Measurements from ENCODE around the gene RIPPLY1. TPM values are rescaled to one million over a fixed set of nuclear protein-coding genes. Genes with fewer than 3 reads are reported as not detected.

Gene RIPPLY1
- total RNA-seq, 5 donors from 2014 or later (not counting 1 experiment from before 2014, with no cell fraction given): not detected

DNA sequence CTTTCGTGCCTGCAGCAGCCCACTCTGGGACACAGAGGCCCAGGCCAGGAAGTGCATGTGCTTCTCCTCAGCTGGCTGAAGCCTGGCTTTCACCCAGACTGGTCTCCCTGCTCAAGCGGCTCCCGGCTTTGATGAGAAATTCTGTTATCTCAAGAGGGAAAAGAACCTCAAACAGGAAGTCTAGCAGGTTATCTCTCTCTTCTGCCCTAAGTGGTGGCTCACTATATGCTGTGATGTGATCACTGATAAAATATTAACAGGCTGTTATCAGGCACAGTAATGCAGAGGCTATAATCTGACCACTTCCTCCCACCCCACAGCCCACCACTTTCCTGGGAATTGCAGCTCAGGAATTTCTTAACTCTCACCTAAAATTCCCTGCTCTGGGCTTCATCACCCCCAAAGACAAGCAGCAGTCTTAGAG is 30.4 kb upstream of the RIPPLY1 start:
- H3K4me3 Mint-ChIP-seq: no peak overlapping the region
- H3K9me3 Mint-ChIP-seq: no peaks in the 10 kb centered on the region
- H3K27ac Mint-ChIP-seq: peak overlapping the region in 1 of 2 donors; percentile 23
- WGBS (ENCODE audit: insufficient coverage): no CpG with 5 or more reads among the region's 3 CpGs
- DNase-seq: no peak
- Histone ChIP-seq H3K27me3 (replicated peaks in 1 of 2; ENCODE audit: control insufficient read depth in 2 of 2, extremely low read depth in 1 of 2, insufficient read depth in 2 of 2, low read length in 1 of 2) (peaks cover 0 to 2% of the 10 kb centered on the region in 2 experiments), H3K4me3 (ENCODE audit: control insufficient read depth in 1 of 2, extremely low read depth in 1 of 2, low read length in 1 of 2) (no peak overlapping the region), H3K27ac (ENCODE audit: low read length) (no peak overlapping the region), H3K4me1 (ENCODE audit: control insufficient read depth in 1 of 2, extremely low read depth in 1 of 2, insufficient read depth in 2 of 2, low read length in 2 of 2) (peaks cover 0 to 9% of the 10 kb centered on the region in 2 experiments), H3K36me3 (ENCODE audit: control insufficient read depth in 2 of 2, extremely low read depth in 1 of 2, insufficient read depth in 1 of 2, low read length in 1 of 2) (no peaks in the 10 kb centered on the region), H3K9me3 (no peaks in the 10 kb centered on the region)
- no peaks in the 10 kb centered on the region for H3K36me3 Mint-ChIP-seq
- H3K27me3 Mint-ChIP-seq: peaks cover 0 to 4% of the 10 kb centered on the region in 2 donors
- CTCF ChIA-PET: interaction anchor here in 1 of 2 donors (0.7 to 0.8 kb wide), 2 partner anchors 39 to 1620 kb away, joined by 3 to 9 read pairs; no protein-coding TSS in a partner anchor
- POLR2A ChIA-PET: no interaction called here
- H3K4me1 Mint-ChIP-seq: peaks cover 0 to 16% (median 8%) of the 10 kb centered on the region in 3 donors
- ATAC-seq (replicated peaks in 1 of 4): peak in 2 of 4 experiments; percentile 17 to 34

DNA sequence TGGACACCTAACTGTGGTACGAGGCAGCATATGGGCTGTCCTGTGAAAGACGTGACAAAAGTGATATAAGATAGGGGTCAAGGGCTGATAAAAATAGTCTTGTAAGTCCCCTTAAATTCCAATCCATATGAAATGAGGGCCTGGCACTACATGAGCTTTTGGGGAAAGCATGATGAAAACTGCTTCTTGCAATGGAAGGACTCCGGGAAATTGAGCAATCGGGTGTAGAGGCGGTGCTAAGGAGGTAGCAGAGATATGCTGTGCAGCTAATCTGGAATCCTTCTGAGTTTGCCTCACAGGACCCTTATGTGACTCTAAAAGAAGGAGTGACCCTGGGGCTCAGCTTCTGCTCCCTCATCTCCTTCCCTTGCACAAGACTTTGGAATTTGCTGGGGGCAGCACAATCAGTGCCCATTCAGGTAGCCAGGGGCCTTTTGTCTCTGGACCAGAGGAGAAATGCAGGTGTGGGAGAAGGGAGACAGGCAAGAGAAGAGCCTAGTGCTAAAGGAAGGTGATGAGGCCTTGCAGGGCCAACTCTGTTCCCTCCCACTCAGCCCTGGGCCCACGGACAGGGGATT is 29.9 kb upstream of the RIPPLY1 start:
- no CpG with 5 or more reads among the region's 6 CpGs for WGBS (ENCODE audit: insufficient coverage)
- Histone ChIP-seq H3K4me3 (ENCODE audit: control insufficient read depth in 1 of 2, extremely low read depth in 1 of 2, low read length in 1 of 2) (no peak overlapping the region), H3K27me3 (replicated peaks in 1 of 2; ENCODE audit: control insufficient read depth in 2 of 2, extremely low read depth in 1 of 2, insufficient read depth in 2 of 2, low read length in 1 of 2) (peaks cover 0 to 2% of the 10 kb centered on the region in 2 experiments), H3K9me3 (no peaks in the 10 kb centered on the region), H3K27ac (ENCODE audit: low read length) (no peak overlapping the region), H3K4me1 (ENCODE audit: control insufficient read depth in 1 of 2, extremely low read depth in 1 of 2, insufficient read depth in 2 of 2, low read length in 2 of 2) (peaks cover 0 to 9% of the 10 kb centered on the region in 2 experiments), H3K36me3 (ENCODE audit: control insufficient read depth in 2 of 2, extremely low read depth in 1 of 2, insufficient read depth in 1 of 2, low read length in 1 of 2) (no peaks in the 10 kb centered on the region)
- ChIA-PET CTCF (interaction anchor here in 1 of 2 donors (0.6 kb wide), 1 partner anchor 30 kb away, joined by 3 read pairs; the partner anchor contains the start of gene RIPPLY1), POLR2A (no interaction called here)
- Mint-ChIP-seq H3K36me3 (no peaks in the 10 kb centered on the region), H3K4me1 (peaks cover 0 to 16% (median 8%) of the 10 kb centered on the region in 3 donors), H3K9me3 (no peaks in the 10 kb centered on the region), H3K27ac (peak overlapping the region in 1 of 2 donors; percentile 23), H3K4me3 (no peak overlapping the region), H3K27me3 (peaks cover 0 to 4% of the 10 kb centered on the region in 2 donors)
- ATAC-seq (replicated peaks in 1 of 4) (peak in 1 of 4 experiments; percentile 24), DNase-seq (no peak)

DNA sequence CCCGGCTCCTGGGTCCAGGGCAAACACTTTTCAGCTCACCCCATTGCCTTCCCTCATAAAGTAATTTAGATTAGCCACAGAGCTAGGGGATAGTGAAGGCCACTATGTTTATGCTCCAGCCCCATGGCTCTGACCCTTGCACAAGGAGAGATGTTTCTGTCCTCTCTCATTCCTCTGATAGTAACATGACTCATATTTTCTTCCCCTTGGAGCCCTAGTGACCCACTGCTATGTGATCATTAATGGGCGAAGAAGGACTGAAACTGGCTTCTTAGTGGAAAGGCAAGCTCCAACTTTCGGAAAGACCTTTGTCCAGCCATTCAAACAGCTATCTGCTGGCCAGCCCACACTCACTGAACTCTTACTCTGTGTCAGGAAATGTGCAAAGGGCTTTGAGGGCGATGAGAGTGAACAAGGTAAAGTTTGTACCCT is 29.4 kb upstream of the RIPPLY1 start:
- DNase-seq (no peak), ATAC-seq (replicated peaks in 1 of 4) (no peak)
- Histone ChIP-seq H3K36me3 (ENCODE audit: control insufficient read depth in 2 of 2, extremely low read depth in 1 of 2, insufficient read depth in 1 of 2, low read length in 1 of 2) (no peaks in the 10 kb centered on the region), H3K27ac (ENCODE audit: low read length) (no peak overlapping the region), H3K9me3 (no peaks in the 10 kb centered on the region), H3K4me1 (ENCODE audit: control insufficient read depth in 1 of 2, extremely low read depth in 1 of 2, insufficient read depth in 2 of 2, low read length in 2 of 2) (peaks cover 0 to 9% of the 10 kb centered on the region in 2 experiments), H3K4me3 (ENCODE audit: control insufficient read depth in 1 of 2, extremely low read depth in 1 of 2, low read length in 1 of 2) (no peak overlapping the region), H3K27me3 (replicated peaks in 1 of 2; ENCODE audit: control insufficient read depth in 2 of 2, extremely low read depth in 1 of 2, insufficient read depth in 2 of 2, low read length in 1 of 2) (no peaks in the 10 kb centered on the region)
- ChIA-PET CTCF (interaction anchor here in 1 of 2 donors (0.6 kb wide), 1 partner anchor 30 kb away, joined by 3 read pairs; the partner anchor contains the start of gene RIPPLY1), POLR2A (no interaction called here)
- Mint-ChIP-seq H3K36me3 (no peaks in the 10 kb centered on the region), H3K27me3 (peaks cover 0 to 4% of the 10 kb centered on the region in 2 donors), H3K9me3 (no peaks in the 10 kb centered on the region), H3K27ac (no peak overlapping the region), H3K4me3 (no peak overlapping the region), H3K4me1 (peaks cover 0 to 16% (median 8%) of the 10 kb centered on the region in 3 donors)
- no CpG with 5 or more reads among the region's 4 CpGs for WGBS (ENCODE audit: insufficient coverage)

DNA sequence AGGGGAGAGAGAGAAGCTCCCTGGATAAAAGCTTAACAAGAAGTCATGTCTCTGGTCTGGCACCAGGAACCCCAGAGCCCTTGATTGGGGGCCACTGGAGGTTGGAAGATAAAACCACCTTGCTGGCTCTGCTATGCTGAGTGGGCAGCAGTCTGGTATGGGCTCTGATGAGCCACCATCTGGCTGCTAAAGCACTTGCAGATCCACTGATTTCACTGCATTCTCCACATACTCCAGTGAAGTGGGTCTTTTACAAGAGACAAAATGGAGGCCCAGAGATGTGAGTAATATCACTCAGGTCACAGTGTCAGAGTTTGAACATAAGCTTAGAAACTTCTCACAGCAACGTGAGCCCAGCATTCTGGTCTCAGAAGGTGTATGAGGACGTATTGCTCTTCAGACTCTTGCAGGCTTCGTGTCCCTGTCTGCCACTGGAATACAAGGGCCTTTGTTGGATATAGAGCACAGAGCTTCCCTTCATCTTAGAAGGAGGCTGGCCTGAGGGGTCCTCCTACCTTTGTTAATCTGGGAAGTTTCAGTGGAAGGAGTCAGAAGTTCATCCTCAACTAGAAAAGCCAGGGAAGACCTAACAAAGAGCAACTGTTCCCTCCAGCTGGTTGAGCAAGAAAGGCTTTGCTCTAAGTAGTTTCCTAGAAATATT is 28.8 kb upstream of the RIPPLY1 start:
- H3K27me3 ChIP-seq (replicated peaks in 1 of 2; ENCODE audit: control insufficient read depth in 2 of 2, extremely low read depth in 1 of 2, insufficient read depth in 2 of 2, low read length in 1 of 2): no peaks in the 10 kb centered on the region
- H3K27me3 Mint-ChIP-seq: peaks cover 0 to 4% of the 10 kb centered on the region in 2 donors
- H3K4me1 Mint-ChIP-seq: peaks cover 0 to 16% (median 8%) of the 10 kb centered on the region in 3 donors
- no peak overlapping the region for H3K27ac ChIP-seq (ENCODE audit: low read length)
- no peak for ATAC-seq (replicated peaks in 1 of 4)
- no peaks in the 10 kb centered on the region for H3K9me3 ChIP-seq
- ChIA-PET POLR2A (no interaction called here), CTCF (no interaction called here)
- no peaks in the 10 kb centered on the region for H3K9me3 Mint-ChIP-seq
- no peak overlapping the region for H3K4me3 Mint-ChIP-seq
- H3K36me3 Mint-ChIP-seq: no peaks in the 10 kb centered on the region
- DNase-seq: no peak
- H3K36me3 ChIP-seq (ENCODE audit: control insufficient read depth in 2 of 2, extremely low read depth in 1 of 2, insufficient read depth in 1 of 2, low read length in 1 of 2): no peaks in the 10 kb centered on the region
- H3K27ac Mint-ChIP-seq: no peak overlapping the region
- H3K4me1 ChIP-seq (ENCODE audit: control insufficient read depth in 1 of 2, extremely low read depth in 1 of 2, insufficient read depth in 2 of 2, low read length in 2 of 2): peaks cover 0 to 9% of the 10 kb centered on the region in 2 experiments
- 100% methylated on average over 1 of the region's 3 CpGs for WGBS (ENCODE audit: insufficient coverage)
- H3K4me3 ChIP-seq (ENCODE audit: control insufficient read depth in 1 of 2, extremely low read depth in 1 of 2, low read length in 1 of 2): no peak overlapping the region

DNA sequence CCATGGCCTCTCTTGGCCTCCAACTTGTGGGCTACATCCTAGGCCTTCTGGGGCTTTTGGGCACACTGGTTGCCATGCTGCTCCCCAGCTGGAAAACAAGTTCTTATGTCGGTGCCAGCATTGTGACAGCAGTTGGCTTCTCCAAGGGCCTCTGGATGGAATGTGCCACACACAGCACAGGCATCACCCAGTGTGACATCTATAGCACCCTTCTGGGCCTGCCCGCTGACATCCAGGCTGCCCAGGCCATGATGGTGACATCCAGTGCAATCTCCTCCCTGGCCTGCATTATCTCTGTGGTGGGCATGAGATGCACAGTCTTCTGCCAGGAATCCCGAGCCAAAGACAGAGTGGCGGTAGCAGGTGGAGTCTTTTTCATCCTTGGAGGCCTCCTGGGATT is 25.1 kb upstream of the RIPPLY1 start:
- Histone ChIP-seq H3K4me3 (ENCODE audit: control insufficient read depth in 1 of 2, extremely low read depth in 1 of 2, low read length in 1 of 2) (no peak overlapping the region), H3K9me3 (no peaks in the 10 kb centered on the region), H3K27ac (ENCODE audit: low read length) (no peak overlapping the region), H3K4me1 (ENCODE audit: control insufficient read depth in 1 of 2, extremely low read depth in 1 of 2, insufficient read depth in 2 of 2, low read length in 2 of 2) (peaks cover 0 to 2% of the 10 kb centered on the region in 2 experiments), H3K27me3 (replicated peaks in 1 of 2; ENCODE audit: control insufficient read depth in 2 of 2, extremely low read depth in 1 of 2, insufficient read depth in 2 of 2, low read length in 1 of 2) (no peaks in the 10 kb centered on the region), H3K36me3 (ENCODE audit: control insufficient read depth in 2 of 2, extremely low read depth in 1 of 2, insufficient read depth in 1 of 2, low read length in 1 of 2) (no peaks in the 10 kb centered on the region)
- ATAC-seq (replicated peaks in 1 of 4) (no peak), DNase-seq (no peak)
- ChIA-PET POLR2A (no interaction called here), CTCF (no interaction called here)
- Mint-ChIP-seq H3K27ac (no peak overlapping the region), H3K27me3 (no peaks in the 10 kb centered on the region), H3K4me1 (peaks cover 0 to 8% (median 4%) of the 10 kb centered on the region in 3 donors), H3K9me3 (no peaks in the 10 kb centered on the region), H3K36me3 (no peaks in the 10 kb centered on the region), H3K4me3 (no peak overlapping the region)
- WGBS (ENCODE audit: insufficient coverage): 83% methylated on average over 1 of the region's 4 CpGs

DNA sequence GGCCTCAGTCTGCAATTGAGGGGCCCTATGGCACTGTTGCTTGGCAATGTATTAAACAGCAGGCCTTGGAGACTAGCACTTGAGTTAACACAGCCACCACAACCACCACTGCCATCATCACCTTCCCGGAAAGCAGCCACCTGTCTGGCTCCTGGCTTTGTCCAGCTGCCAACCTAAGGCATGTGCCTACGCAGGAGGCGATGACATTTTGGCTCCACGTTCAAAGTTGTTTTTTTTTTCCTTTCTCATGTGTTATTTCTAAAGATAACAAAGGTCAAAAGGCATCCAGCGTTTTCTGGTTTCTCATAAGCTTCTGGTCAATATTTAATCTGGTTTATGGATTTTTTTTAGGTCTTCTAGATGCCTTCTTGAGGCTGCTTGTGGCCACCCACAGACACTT is 24.6 kb upstream of the RIPPLY1 start:
- WGBS (ENCODE audit: insufficient coverage): 83% methylated on average over 1 of the region's 5 CpGs

More for the DNA sequence above, 24.6 kb upstream of the RIPPLY1 start:
- POLR2A ChIA-PET: no interaction called here
- Mint-ChIP-seq H3K27ac (no peak overlapping the region), H3K27me3 (no peaks in the 10 kb centered on the region), H3K4me3 (no peak overlapping the region), H3K4me1 (peaks cover 0 to 2% (median 1%) of the 10 kb centered on the region in 3 donors), H3K9me3 (no peaks in the 10 kb centered on the region), H3K36me3 (no peaks in the 10 kb centered on the region)
- H3K36me3 ChIP-seq (ENCODE audit: control insufficient read depth in 2 of 2, extremely low read depth in 1 of 2, insufficient read depth in 1 of 2, low read length in 1 of 2): no peaks in the 10 kb centered on the region
- H3K4me3 ChIP-seq (ENCODE audit: control insufficient read depth in 1 of 2, extremely low read depth in 1 of 2, low read length in 1 of 2): no peak overlapping the region
- no peaks in the 10 kb centered on the region for H3K4me1 ChIP-seq (ENCODE audit: control insufficient read depth in 1 of 2, extremely low read depth in 1 of 2, insufficient read depth in 2 of 2, low read length in 2 of 2)
- DNase-seq (no peak), ATAC-seq (replicated peaks in 1 of 4) (no peak)
- no peaks in the 10 kb centered on the region for H3K9me3 ChIP-seq
- CTCF ChIA-PET: no interaction called here
- H3K27me3 ChIP-seq (replicated peaks in 1 of 2; ENCODE audit: control insufficient read depth in 2 of 2, extremely low read depth in 1 of 2, insufficient read depth in 2 of 2, low read length in 1 of 2): no peaks in the 10 kb centered on the region
- no peak overlapping the region for H3K27ac ChIP-seq (ENCODE audit: low read length)
